Stimulated activated CD8-positive, alpha-beta memory T cell treated with anti-CD3 and anti-CD28 coated beads, Interleukin-7, amount 100 ng/mL, for 48 hours (primary cell): Measurements from ENCODE around the gene RIPOR2.
"Not testable (repeated sequence)": the region's sequence is repeated elsewhere in the genome, so short reads cannot be mapped to it uniquely, and the experiment has no call there.

Source experiments
- DNase-seq, 2 donors: peaks; one replicate each; pipeline ENCODE4 v3.0.0-alpha.2; 2020; ENCODE audit warnings: low read depth in 1 of 2; ENCODE audit errors: extremely low read depth in 1 of 2

RIPOR2 gene

DNA sequence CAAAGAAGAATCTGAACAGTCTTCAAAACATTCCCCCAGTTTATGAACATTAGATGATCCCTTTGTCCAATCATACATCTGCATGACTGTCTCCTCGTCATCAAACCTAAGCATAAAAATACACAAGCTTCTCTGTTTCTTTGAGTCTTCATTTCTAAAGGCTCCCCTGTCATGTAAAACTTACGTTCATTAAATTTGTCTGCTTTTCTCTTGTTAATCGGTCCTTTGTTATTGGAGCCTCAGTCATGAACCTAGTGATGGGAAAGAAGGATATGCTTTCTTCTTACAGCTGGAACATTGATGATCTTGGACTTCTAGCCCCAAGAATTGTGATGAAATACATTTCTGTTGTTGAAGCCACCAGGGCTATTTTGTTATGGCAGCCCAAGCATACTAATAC lies 18.0 kb upstream of the RIPOR2 start:
- DNase-seq, result no peak

- no peak for DNase-seq
Measured at GRCh38 chr6:24951811-24952299, 16.1 kb upstream of the RIPOR2 start.

DNA sequence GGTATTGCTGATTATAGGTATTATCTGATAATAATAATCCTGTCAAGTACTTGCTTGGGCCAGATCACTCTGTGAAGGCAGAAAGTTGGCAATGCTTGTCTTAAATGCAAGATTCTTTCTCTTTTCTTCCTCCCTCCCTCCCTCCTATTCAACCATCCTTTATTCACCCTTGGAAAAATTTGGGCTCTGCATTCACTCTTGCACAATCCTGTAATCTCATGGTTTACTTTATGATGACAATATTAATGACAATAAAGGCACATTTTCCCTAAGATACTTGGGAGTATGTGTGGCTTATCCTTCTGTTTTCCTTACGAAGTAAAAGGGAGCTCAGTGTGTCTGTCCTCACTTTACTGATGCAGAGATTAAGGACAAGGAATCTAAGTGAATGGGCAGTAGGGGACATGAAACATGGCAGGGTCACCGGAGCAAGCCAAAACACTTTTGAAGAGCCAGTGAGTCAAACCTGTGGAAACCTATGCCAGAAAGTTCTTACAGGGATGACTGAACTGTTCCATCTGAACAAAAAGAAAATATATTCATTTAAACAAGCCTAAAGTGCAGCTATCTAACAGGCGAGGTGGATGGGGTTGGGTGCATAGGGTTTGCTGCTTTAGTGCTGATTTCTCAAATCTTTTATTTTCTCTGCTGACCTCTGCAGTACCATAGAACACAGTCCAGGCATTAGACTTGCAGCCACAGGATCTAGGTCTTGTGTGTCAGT lies 14.6 kb upstream of the RIPOR2 start:
- no peak for DNase-seq

GRCh38 chr6:24949020-24949569 lies 13.3 kb upstream of the RIPOR2 start:
- no peak for DNase-seq

GRCh38 chr6:24948261-24948660 lies 12.5 kb upstream of the RIPOR2 start:
- DNase-seq, result not testable (repeated sequence)

GRCh38 chr6:24947636-24948035 lies 11.9 kb upstream of the RIPOR2 start:
- no peak for DNase-seq

GRCh38 chr6:24945054-24945453 lies 9.3 kb upstream of the RIPOR2 start:
- DNase-seq, result no peak

- DNase-seq, result no peak
Measured at GRCh38 chr6:24943774-24944173, 8.0 kb upstream of the RIPOR2 start.

DNA sequence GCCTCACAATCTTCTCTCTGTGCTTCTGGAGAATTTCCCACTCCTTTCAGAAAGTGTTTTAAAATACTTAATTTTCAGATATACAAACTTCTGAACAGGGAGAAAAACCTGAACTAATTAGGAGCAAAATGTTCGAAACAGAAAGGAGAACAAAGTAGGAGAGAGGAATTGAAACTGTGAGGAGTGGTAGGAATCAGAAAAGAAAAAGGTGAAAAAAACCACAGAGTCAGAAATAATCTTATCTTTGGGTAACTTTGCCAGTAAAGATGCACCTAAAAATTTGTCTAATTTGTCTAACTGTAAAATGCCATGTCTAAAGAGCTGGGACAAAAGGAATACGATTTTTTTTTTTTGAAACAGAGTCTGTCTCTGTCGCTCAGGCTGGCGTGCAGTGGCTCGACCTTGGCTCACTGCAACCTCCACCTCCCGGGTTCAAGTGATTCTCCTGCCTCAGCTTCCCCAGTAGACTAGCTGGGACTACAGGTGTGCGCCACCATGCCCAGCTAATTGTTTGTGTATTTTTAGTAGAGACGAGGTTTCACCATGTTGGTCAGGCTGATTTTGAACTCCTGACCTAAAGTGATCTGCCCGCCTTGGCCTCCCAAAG lies 4.7 kb upstream of the RIPOR2 start:
- no peak for DNase-seq

- peak in 1 of 2 donors; percentile 48 for DNase-seq
Measured at GRCh38 chr6:24936641-24937317, 1.0 kb upstream of the RIPOR2 start.

- DNase-seq, result no peak
Measured at GRCh38 chr6:24933868-24934401, 1.8 kb downstream of the RIPOR2 start.

GRCh38 chr6:24933266-24933665 lies 2.5 kb downstream of the RIPOR2 start:
- DNase-seq, result no peak

- DNase-seq, result no peak
Measured at GRCh38 chr6:24932832-24933231, 2.9 kb downstream of the RIPOR2 start.

- DNase-seq, result no peak
Measured at GRCh38 chr6:24931718-24932691, 3.8 kb downstream of the RIPOR2 start.

DNA sequence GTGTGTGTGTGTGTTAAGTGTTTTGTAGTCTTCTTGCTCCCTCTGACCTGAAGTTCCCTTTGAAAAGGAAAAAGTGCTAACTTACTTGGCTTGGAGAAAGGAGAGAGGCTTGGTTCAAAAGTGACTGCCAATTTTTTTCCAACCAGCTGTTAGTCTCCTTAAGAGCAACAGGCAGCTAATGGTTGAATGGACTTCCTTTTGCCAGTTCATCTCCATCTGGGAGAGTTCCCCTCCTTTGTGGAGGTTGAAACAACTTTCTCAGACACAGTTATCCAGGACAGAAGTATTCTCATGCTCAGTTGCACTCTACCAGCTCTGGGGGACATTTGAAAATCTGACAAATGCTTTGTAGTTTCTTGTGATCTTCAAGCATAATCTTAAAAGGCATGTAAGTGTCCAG lies 4.5 kb downstream of the RIPOR2 start:
- DNase-seq, result no peak

- DNase-seq, result no peak
Measured at GRCh38 chr6:24930431-24930871, 5.3 kb downstream of the RIPOR2 start.

- no peak for DNase-seq
Measured at GRCh38 chr6:24929242-24929641, 6.5 kb downstream of the RIPOR2 start.

GRCh38 chr6:24927985-24928745 lies 7.6 kb downstream of the RIPOR2 start:
- DNase-seq, result no peak

GRCh38 chr6:24927277-24927955 lies 8.3 kb downstream of the RIPOR2 start:
- no peak for DNase-seq
